HEK293 (cell line): ENCODE data around the gene SLC17A9.

Experiments used
- CTCF ChIP-seq: fragments of 450-650 bp; formaldehyde crosslinking; IDR thresholded peaks from 2 replicates; pipeline ENCODE4 v1.5.1; 2016; ENCODE audit warnings: missing biosample characterization, missing genetic modification characterization
- SETDB1 ChIP-seq: IDR thresholded peaks from one replicate; pipeline ENCODE4 v1.6.1; 2017; ENCODE audit warnings: mild to moderate bottlenecking, low read length, moderate library complexity, mixed read lengths; ENCODE audit not compliant: insufficient read length
- ZBTB11 ChIP-seq: fragments of 450-650 bp; formaldehyde crosslinking; conservative IDR thresholded peaks from 2 replicates; pipeline ENCODE4 v1.5.1; 2016; ENCODE audit warnings: low read depth, missing biosample characterization, missing genetic modification characterization
- ZNF837 ChIP-seq: fragments of 450-650 bp; formaldehyde crosslinking; IDR thresholded peaks from 2 replicates; pipeline ENCODE4 v1.5.1; 2016; ENCODE audit warnings: missing biosample characterization, missing genetic modification characterization
- ZSCAN5A ChIP-seq: fragments of 450-650 bp; formaldehyde crosslinking; IDR thresholded peaks from 2 replicates; pipeline ENCODE4 v1.5.1; 2016; ENCODE audit warnings: missing biosample characterization, missing genetic modification characterization

GRCh38 chr20:62969939-62970306 is 17.4 kb downstream of the SLC17A9 start:
- no peak for TF ChIP-seq CTCF
- TF ChIP-seq ZNF837 (tag by site-specific recombination), result no peak
- no peak for TF ChIP-seq ZBTB11
- TF ChIP-seq ZSCAN5A (tag by site-specific recombination), result no peak
- no peak for TF ChIP-seq SETDB1
